Adrenal gland (tissue), 5 donors: ENCODE measurements around the gene CRYGA.

Experiments used
- POLR2A ChIP-seq, 2 donors: fragments of 450-650 bp; IDR thresholded peaks; one replicate each; pipeline ENCODE4 v1.6.1; 2017; ENCODE audit warnings: antibody characterized with exemption in 2 of 2, mild to moderate bottlenecking in 2 of 2, moderate library complexity in 1 of 2
- TF ChIP-seq, protein P1 (sequence below), 6 experiments: fragments of 450-650 bp in 4 of 6; fragments of 200-600 bp in 2 of 6; sonication (generic) in 1 of 6; IDR thresholded peaks; 1 replicate in 5 of 6; 2 replicates in 1 of 6; pipeline versions ENCODE4 v1.5.1 to v1.8.0; 2016 to 2021; ENCODE audit warnings: antibody characterized with exemption in 6 of 6, mild to moderate bottlenecking in 2 of 6, moderate library complexity in 1 of 6
- donor health status: DM: no; HTN: no; CAD: no.

DNA sequence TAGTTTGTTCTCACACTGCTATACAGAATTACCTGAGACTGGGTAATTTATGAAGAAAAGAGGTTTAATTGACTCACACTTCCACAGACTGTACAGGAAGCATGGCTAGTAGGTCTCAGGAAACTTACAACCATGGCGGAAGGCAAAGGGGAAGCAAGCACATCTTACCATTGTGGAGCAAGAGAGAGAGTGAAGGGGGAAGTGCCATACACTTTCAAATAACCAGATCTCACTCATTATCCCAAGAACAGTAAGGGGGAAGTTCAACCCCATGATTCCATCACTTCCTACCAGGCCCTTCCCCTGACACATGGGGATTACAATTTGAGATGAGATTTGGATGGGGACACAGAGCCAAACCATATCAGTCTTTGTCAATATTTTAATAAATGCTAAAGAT is 12.4 kb downstream of the CRYGA start:
- TF ChIP-seq, protein P1, sequence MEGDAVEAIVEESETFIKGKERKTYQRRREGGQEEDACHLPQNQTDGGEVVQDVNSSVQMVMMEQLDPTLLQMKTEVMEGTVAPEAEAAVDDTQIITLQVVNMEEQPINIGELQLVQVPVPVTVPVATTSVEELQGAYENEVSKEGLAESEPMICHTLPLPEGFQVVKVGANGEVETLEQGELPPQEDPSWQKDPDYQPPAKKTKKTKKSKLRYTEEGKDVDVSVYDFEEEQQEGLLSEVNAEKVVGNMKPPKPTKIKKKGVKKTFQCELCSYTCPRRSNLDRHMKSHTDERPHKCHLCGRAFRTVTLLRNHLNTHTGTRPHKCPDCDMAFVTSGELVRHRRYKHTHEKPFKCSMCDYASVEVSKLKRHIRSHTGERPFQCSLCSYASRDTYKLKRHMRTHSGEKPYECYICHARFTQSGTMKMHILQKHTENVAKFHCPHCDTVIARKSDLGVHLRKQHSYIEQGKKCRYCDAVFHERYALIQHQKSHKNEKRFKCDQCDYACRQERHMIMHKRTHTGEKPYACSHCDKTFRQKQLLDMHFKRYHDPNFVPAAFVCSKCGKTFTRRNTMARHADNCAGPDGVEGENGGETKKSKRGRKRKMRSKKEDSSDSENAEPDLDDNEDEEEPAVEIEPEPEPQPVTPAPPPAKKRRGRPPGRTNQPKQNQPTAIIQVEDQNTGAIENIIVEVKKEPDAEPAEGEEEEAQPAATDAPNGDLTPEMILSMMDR (IDR thresholded peaks at IDR 0.05), result no peak
- TF ChIP-seq POLR2A (IDR thresholded peaks at IDR 0.05), result no peak
